ACC112 (cell line): ENCODE measurements around the gene KCNJ16.
A peak's percentile ranks its signal among the peaks of the same experiment; 100 is the strongest.

Experiments
- H2AFZ ChIP-seq: fragments of 200-600 bp; sonication (generic); one replicate; pipeline ENCODE4 v1.6.0; 2017; ENCODE audit warnings: antibody characterized with exemption, low read length; ENCODE audit not compliant: unreplicated experiment
- H3K27ac ChIP-seq: fragments of 200-600 bp; sonication (generic); 2 replicates; pipeline ENCODE4 v1.5.1; 2014; ENCODE audit warnings: low read depth, mild to moderate bottlenecking, antibody characterized with exemption, low read length, moderate library complexity
- H3K27me3 ChIP-seq: fragments of 200-600 bp; sonication (generic); 2 replicates; pipeline ENCODE4 v1.6.1; 2014; ENCODE audit warnings: mild to moderate bottlenecking, antibody characterized with exemption, low read length, moderate library complexity, mixed read lengths; ENCODE audit not compliant: insufficient read depth
- H3K36me3 ChIP-seq: fragments of 200-600 bp; sonication (generic); 2 replicates; pipeline ENCODE4 v1.6.1; 2016; ENCODE audit warnings: mild to moderate bottlenecking, antibody characterized with exemption, low read length, moderate library complexity, mixed read lengths; ENCODE audit not compliant: insufficient read depth
- H3K4me1 ChIP-seq: fragments of 200-600 bp; sonication (generic); one replicate; pipeline ENCODE4 v1.6.1; 2016; ENCODE audit warnings: low read length, mixed read lengths; ENCODE audit not compliant: insufficient read depth, unreplicated experiment, control insufficient read depth
- H3K4me3 ChIP-seq: fragments of 200-600 bp; sonication (generic); 2 replicates; pipeline ENCODE4 v1.5.1; 2014; ENCODE audit warnings: mild to moderate bottlenecking, low read depth, low read length
- H3K79me2 ChIP-seq: fragments of 200-600 bp; sonication (generic); one replicate; pipeline ENCODE4 v1.6.0; 2016; ENCODE audit warnings: low read length; ENCODE audit not compliant: control insufficient read depth, unreplicated experiment, insufficient read depth

KCNJ16 gene

GRCh38 chr17:70098030-70098429 lies 23.0 kb downstream of the KCNJ16 start:
- Histone ChIP-seq H3K4me3 (no peak overlapping the region), H2AFZ (no peak overlapping the region), H3K36me3 (no peaks in the 10 kb centered on the region), H3K4me1 (no peaks in the 10 kb centered on the region), H3K27me3 (no peaks in the 10 kb centered on the region), H3K27ac (no peak overlapping the region), H3K79me2 (no peaks in the 10 kb centered on the region)

DNA sequence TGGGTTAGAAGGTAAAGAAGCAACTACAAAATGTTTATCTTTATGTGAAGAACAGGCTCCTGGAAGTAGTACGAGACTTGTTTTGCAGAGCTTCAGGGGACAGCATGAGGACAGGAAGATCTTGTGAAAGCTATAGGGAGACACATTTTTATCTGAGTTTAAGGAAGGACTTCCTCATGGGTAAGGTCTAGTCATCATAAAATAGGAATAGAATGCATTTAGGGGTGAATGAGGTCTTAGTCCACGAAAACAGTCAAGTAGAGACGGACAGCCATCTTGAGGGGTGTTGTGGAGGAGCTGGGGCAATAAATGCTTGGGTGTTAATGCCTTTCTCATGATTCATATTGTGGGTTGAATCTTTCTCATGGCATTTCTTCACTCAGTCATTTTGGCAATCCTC lies 24.3 kb downstream of the KCNJ16 start:
- Histone ChIP-seq H3K4me3 (no peak overlapping the region), H3K36me3 (no peaks in the 10 kb centered on the region), H3K79me2 (no peaks in the 10 kb centered on the region), H3K27ac (no peak overlapping the region), H3K4me1 (no peaks in the 10 kb centered on the region), H3K27me3 (no peaks in the 10 kb centered on the region), H2AFZ (no peak overlapping the region)

GRCh38 chr17:70099884-70100283 lies 24.9 kb downstream of the KCNJ16 start:
- H3K79me2 ChIP-seq = no peaks in the 10 kb centered on the region
- H3K36me3 ChIP-seq = no peaks in the 10 kb centered on the region
- H3K4me3 ChIP-seq = no peak overlapping the region
- no peaks in the 10 kb centered on the region for H3K27me3 ChIP-seq
- no peak overlapping the region for H2AFZ ChIP-seq
- no peaks in the 10 kb centered on the region for H3K4me1 ChIP-seq
- H3K27ac ChIP-seq = no peak overlapping the region

DNA sequence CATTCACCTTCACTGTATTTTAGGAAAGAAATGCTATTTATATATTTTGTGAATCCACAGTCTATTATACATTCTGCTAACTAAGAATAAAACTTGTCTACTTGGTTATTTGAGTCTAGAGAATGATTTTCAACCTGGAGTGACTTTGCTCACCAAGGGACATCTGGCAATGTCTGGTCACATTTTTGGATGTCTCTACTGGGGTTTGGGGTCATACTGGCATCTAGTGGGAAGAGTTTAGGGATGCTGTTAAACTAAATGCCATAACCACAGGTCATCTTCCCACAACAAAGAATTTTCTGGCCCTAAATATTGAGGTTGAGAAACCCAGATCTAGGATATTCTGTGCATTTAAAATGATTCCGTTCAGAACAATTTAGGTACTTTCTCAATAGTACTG lies 26.0 kb downstream of the KCNJ16 start:
- Histone ChIP-seq H3K36me3 (no peaks in the 10 kb centered on the region), H3K27ac (no peak overlapping the region), H2AFZ (no peak overlapping the region), H3K4me3 (no peak overlapping the region), H3K79me2 (no peaks in the 10 kb centered on the region), H3K4me1 (peaks cover 10% of the 10 kb centered on the region), H3K27me3 (no peaks in the 10 kb centered on the region)

GRCh38 chr17:70102531-70102930 lies 27.5 kb downstream of the KCNJ16 start:
- H3K79me2 ChIP-seq = no peaks in the 10 kb centered on the region
- H2AFZ ChIP-seq = no peak overlapping the region
- no peaks in the 10 kb centered on the region for H3K27me3 ChIP-seq
- no peaks in the 10 kb centered on the region for H3K36me3 ChIP-seq
- H3K4me3 ChIP-seq = no peak overlapping the region
- H3K27ac ChIP-seq = no peak overlapping the region
- peaks cover 24% of the 10 kb centered on the region for H3K4me1 ChIP-seq

- Histone ChIP-seq H3K4me3 (no peak overlapping the region), H3K4me1 (peaks cover 28% of the 10 kb centered on the region), H3K27me3 (no peaks in the 10 kb centered on the region), H2AFZ (no peak overlapping the region), H3K36me3 (no peaks in the 10 kb centered on the region), H3K27ac (no peak overlapping the region), H3K79me2 (no peaks in the 10 kb centered on the region)
Observed at GRCh38 chr17:70104791-70105523, 29.9 kb downstream of the KCNJ16 start.

DNA sequence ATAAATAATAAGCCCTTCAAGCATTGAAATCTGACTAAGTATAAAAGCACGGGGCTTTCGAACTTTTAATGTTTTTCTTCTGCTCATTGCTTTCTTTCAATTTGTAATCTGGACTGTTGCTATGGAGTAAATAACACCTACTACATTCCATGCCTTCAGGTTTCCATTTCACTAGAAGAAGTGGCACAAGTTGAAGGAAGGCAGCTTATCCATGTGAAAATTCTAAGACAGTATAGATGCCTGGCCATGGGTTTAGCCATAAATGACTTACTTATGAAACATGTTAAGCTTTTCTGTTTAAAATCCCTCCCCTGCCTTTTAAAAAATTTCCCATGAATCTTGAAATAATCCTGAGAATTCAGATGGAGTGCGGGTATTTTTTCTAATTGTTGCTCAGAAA lies 30.6 kb downstream of the KCNJ16 start:
- H3K79me2 ChIP-seq = no peaks in the 10 kb centered on the region
- H3K27me3 ChIP-seq = no peaks in the 10 kb centered on the region
- H3K4me1 ChIP-seq = peaks cover 28% of the 10 kb centered on the region
- no peak overlapping the region for H3K4me3 ChIP-seq
- H2AFZ ChIP-seq = peak overlapping the region; percentile 52
- H3K27ac ChIP-seq = no peak overlapping the region
- no peaks in the 10 kb centered on the region for H3K36me3 ChIP-seq

DNA sequence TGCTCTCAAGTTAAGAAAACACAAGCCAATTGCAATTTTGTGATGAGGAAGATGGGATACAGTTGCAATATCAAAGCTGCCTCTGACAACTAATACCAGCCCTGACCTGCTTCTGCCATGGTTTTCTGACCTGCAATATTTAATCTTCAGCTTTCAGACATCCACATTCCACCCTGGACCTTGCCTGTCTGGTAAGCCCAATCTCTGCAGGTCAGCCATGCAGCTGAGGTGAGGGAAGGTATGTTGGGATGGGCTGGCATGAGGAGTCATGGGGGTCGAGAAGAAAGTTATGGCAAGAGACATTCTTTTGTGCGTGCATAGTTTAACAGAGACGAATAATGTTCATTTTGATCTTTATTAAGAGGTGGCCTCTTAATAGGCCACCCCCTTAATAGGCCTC lies 31.5 kb downstream of the KCNJ16 start:
- H3K4me1 ChIP-seq = peaks cover 28% of the 10 kb centered on the region
- no peak overlapping the region for H3K4me3 ChIP-seq
- H3K27ac ChIP-seq = no peak overlapping the region
- no peak overlapping the region for H2AFZ ChIP-seq
- H3K36me3 ChIP-seq = no peaks in the 10 kb centered on the region
- no peaks in the 10 kb centered on the region for H3K79me2 ChIP-seq
- no peaks in the 10 kb centered on the region for H3K27me3 ChIP-seq

DNA sequence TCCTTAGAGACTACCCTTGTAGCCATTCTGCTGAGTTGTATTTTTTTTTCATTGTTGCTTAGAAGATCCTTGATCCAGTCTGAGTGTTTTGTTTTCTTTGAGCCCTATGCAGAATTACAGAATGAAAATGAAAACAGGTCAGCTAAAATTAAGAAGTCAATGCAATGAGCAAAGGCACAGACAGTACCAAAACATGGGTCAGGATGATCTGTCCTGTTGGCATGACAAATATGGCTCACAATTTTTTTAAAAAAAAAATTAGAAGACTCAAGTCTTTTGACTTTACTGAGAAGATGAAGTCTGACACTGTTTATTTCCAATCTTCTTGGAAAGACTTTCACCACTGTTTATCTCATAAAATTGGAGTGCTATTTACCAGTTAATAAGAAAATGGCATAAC lies 32.4 kb downstream of the KCNJ16 start:
- Histone ChIP-seq H3K79me2 (no peaks in the 10 kb centered on the region), H3K4me3 (no peak overlapping the region), H3K27me3 (no peaks in the 10 kb centered on the region), H2AFZ (no peak overlapping the region), H3K27ac (no peak overlapping the region), H3K36me3 (no peaks in the 10 kb centered on the region), H3K4me1 (peaks cover 28% of the 10 kb centered on the region)

- H3K27ac ChIP-seq = no peak overlapping the region
- no peak overlapping the region for H3K4me3 ChIP-seq
- H3K27me3 ChIP-seq = no peaks in the 10 kb centered on the region
- no peak overlapping the region for H2AFZ ChIP-seq
- H3K4me1 ChIP-seq = peaks cover 28% of the 10 kb centered on the region
- H3K36me3 ChIP-seq = no peaks in the 10 kb centered on the region
- H3K79me2 ChIP-seq = no peaks in the 10 kb centered on the region
Observed at GRCh38 chr17:70107904-70108565, 33.0 kb downstream of the KCNJ16 start.

- Histone ChIP-seq H2AFZ (no peak overlapping the region), H3K36me3 (no peaks in the 10 kb centered on the region), H3K27ac (no peak overlapping the region), H3K4me1 (peaks cover 28% of the 10 kb centered on the region), H3K27me3 (no peaks in the 10 kb centered on the region), H3K79me2 (no peaks in the 10 kb centered on the region), H3K4me3 (no peak overlapping the region)
Observed at GRCh38 chr17:70109497-70109896, 34.5 kb downstream of the KCNJ16 start.
